Measurements from ENCODE around the gene MIOS. TPM values are rescaled to one million over a fixed set of nuclear protein-coding genes. Genes with fewer than 3 reads are reported as not detected.
"Not testable (repeated sequence)": the region's sequence is repeated elsewhere in the genome, so short reads cannot be mapped to it uniquely, and the experiment has no call there.

MIOS gene
- total and polyA plus RNA-seq, 2 of the 4 experiments (the other 2 are of a cell fraction): 10.6 to 32.4 TPM

DNA sequence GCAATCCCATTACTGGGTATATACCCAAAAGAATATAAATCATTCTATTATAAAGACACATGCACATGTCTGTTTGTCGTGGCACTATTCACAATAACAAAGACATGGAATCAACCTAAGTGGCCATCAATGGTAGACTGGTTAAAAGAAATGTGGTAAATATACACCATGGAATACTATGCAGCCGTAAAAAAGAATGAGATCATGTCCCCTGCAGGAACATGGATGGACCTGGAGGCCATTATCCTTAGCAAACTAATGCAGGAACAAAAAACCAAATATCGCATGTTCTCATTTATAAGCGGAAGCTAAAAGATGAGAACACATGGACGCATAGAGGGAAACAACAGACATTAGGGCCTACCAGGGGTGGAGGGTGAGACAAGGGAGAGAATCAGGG is 5.1 kb upstream of the MIOS start:
- BruUV-seq (replicated peaks); H3K9me3 ChIP-seq (ENCODE audit: control insufficient read depth, insufficient read depth, low read length); H2BK20ac ChIP-seq (ENCODE audit: low read depth, low read length); DNase-seq; H3K36me3 ChIP-seq (ENCODE audit: control insufficient read depth, insufficient read depth, low read length); H2AFZ ChIP-seq (replicated peaks; ENCODE audit: low read length, poor library complexity); H2AK5ac ChIP-seq (ENCODE audit: low read depth, low read length); H3K4me1 ChIP-seq (ENCODE audit: control insufficient read depth, insufficient read depth, low read length); H4K20me1 ChIP-seq (ENCODE audit: insufficient read depth, low read length); H3K18ac ChIP-seq (ENCODE audit: low read depth, low read length); in situ Hi-C loops (cut with MboI; ENCODE audit: low sequenced_read_pairs); H2BK15ac ChIP-seq (ENCODE audit: low read depth, low read length); H3K4me2 ChIP-seq (ENCODE audit: low read depth, low read length); CTCF ChIA-PET; intact Hi-C loops (cut with micrococcal nuclease); H3K79me1 ChIP-seq (ENCODE audit: low read depth in 1 of 2, low read length in 2 of 2); H3K27ac ChIP-seq (ENCODE audit: insufficient read depth, low read length); H3K9me1 ChIP-seq (ENCODE audit: insufficient read depth, low read length); H2BK120ac ChIP-seq (ENCODE audit: low read depth, low read length); H3K56ac ChIP-seq (ENCODE audit: extremely low read depth, insufficient read depth, low read length); H4K5ac ChIP-seq (ENCODE audit: low read depth, low read length); ATAC-seq (ENCODE audit: low read depth); H4K8ac ChIP-seq (ENCODE audit: low read depth in 2 of 2, low read length in 2 of 2); H3K14ac ChIP-seq (replicated peaks; ENCODE audit: low read depth, low read length); H3K23ac ChIP-seq (ENCODE audit: low read depth, low read length); H2AK9ac ChIP-seq (replicated peaks; ENCODE audit: low read depth, low read length, poor library complexity); H3K4me3 ChIP-seq (ENCODE audit: insufficient read depth, low read depth, low read length); POLR2A ChIA-PET (ENCODE audit: unreplicated experiment); H3K27me3 ChIP-seq (ENCODE audit: control insufficient read depth, insufficient read depth, low read length); H2BK5ac ChIP-seq (ENCODE audit: low read depth, low read length, poor library complexity, severe bottlenecking); dilution Hi-C loops (cut with HindIII; ENCODE audit: low sequenced_read_pairs, unreplicated experiment); H3K9ac ChIP-seq (ENCODE audit: low read depth, low read length); H3K4ac ChIP-seq (ENCODE audit: low read depth, low read length); H4K91ac ChIP-seq (ENCODE audit: insufficient read depth, low read depth, low read length): not testable (repeated sequence)
- no CpG with 5 or more reads among the region's 5 CpGs for WGBS, 2 experiments (ENCODE audit: extremely low coverage in 2 of 2, insufficient read length in 1 of 2)
